WERI-Rb-1 (cell line): ENCODE measurements around the gene GAB2.

Source experiments
- DNase-seq: peaks from one replicate; pipeline ENCODE4 v3.0.0-alpha.2; 2020
- H3K27ac ChIP-seq: fragments of 250-450 bp; sonication (Bioruptor Pico); 2 replicates; pipeline ENCODE4 v1.5.1; 2020; ENCODE audit warnings: mild to moderate bottlenecking, moderate library complexity
- H3K27me3 ChIP-seq: fragments of 250-450 bp; sonication (Bioruptor Pico); 2 replicates; pipeline ENCODE4 v1.5.1; 2021; ENCODE audit warnings: mild to moderate bottlenecking, low read depth, moderate library complexity; ENCODE audit not compliant: insufficient read depth, severe bottlenecking
- H3K36me3 ChIP-seq: fragments of 250-450 bp; sonication (Bioruptor Pico); 2 replicates; pipeline ENCODE4 v1.5.1; 2020; ENCODE audit warnings: mild to moderate bottlenecking, moderate library complexity
- H3K4me3 ChIP-seq: 2 replicates; pipeline ENCODE4 v1.5.1; 2011; ENCODE audit warnings: low read depth, mild to moderate bottlenecking, control low read depth, low read length
- H3K9me3 ChIP-seq: fragments of 250-450 bp; sonication (Bioruptor Pico); 2 replicates; pipeline ENCODE4 v1.5.1; 2021; ENCODE audit warnings: mild to moderate bottlenecking, moderate library complexity; ENCODE audit not compliant: severe bottlenecking
- CTCF ChIP-seq: IDR thresholded peaks from 2 replicates; pipeline ENCODE4 v1.5.1; 2011; ENCODE audit warnings: low read depth, mild to moderate bottlenecking, control low read depth, inconsistent platforms, low read length

Gene GAB2

DNA sequence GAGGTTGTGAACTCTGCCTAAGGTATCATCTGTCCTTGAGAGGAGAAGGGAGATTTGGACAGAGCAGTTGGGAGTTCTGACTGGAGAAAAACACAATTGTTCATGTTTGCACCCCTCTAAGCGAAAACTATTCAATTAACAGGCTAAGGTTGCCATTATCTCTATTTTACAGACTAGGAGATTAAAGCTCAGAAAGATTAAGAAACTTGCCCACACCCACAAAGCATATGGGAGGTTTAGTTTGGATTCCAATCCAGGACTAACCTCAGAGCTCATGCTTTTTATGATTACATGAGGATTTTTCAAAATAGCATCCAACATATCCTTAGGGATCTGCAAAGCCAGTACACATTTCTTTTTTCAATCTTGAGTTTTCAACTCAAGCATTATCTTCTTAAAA lies 22.0 kb downstream of the GAB2 start:
- TF ChIP-seq CTCF: no peak
- Histone ChIP-seq H3K27me3 (no peaks in the 10 kb centered on the region), H3K36me3 (no peaks in the 10 kb centered on the region), H3K9me3 (no peaks in the 10 kb centered on the region), H3K4me3 (no peak overlapping the region), H3K27ac (no peak overlapping the region)
- no peak for DNase-seq

DNA sequence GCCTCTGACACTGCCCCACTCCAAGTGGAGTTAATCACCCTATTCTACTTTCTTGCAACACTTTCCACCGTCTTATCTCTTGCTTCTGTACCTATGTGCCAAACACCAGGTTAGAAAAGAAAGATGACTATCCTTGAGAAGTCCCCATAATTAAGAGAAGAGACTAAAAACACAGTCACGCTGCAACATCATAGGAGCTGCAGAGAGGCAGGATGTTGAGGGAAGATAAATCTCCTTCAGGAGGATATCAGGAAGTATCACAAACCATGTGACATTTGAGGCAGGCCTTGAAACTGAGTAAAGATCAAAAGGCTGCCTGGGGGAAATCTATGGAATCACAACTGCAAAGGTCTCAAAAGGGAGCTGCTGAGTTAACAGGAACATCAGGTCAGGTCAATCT lies 24.8 kb downstream of the GAB2 start:
- no peaks in the 10 kb centered on the region for H3K9me3 ChIP-seq
- no peak overlapping the region for H3K27ac ChIP-seq
- H3K36me3 ChIP-seq: no peaks in the 10 kb centered on the region
- no peaks in the 10 kb centered on the region for H3K27me3 ChIP-seq
- DNase-seq: no peak
- no peak overlapping the region for H3K4me3 ChIP-seq
- no peak for TF ChIP-seq CTCF

- Histone ChIP-seq H3K27me3 (no peaks in the 10 kb centered on the region), H3K36me3 (no peaks in the 10 kb centered on the region), H3K9me3 (no peaks in the 10 kb centered on the region), H3K4me3 (no peak overlapping the region), H3K27ac (no peak overlapping the region)
- DNase-seq: no peak
- TF ChIP-seq CTCF: no peak
Measured at GRCh38 chr11:78391424-78391823, 26.2 kb downstream of the GAB2 start.

- DNase-seq: no peak
- no peaks in the 10 kb centered on the region for H3K27me3 ChIP-seq
- no peak for TF ChIP-seq CTCF
- H3K9me3 ChIP-seq: no peaks in the 10 kb centered on the region
- no peak overlapping the region for H3K27ac ChIP-seq
- H3K36me3 ChIP-seq: no peaks in the 10 kb centered on the region
- no peak overlapping the region for H3K4me3 ChIP-seq
Measured at GRCh38 chr11:78390809-78391208, 26.8 kb downstream of the GAB2 start.

DNA sequence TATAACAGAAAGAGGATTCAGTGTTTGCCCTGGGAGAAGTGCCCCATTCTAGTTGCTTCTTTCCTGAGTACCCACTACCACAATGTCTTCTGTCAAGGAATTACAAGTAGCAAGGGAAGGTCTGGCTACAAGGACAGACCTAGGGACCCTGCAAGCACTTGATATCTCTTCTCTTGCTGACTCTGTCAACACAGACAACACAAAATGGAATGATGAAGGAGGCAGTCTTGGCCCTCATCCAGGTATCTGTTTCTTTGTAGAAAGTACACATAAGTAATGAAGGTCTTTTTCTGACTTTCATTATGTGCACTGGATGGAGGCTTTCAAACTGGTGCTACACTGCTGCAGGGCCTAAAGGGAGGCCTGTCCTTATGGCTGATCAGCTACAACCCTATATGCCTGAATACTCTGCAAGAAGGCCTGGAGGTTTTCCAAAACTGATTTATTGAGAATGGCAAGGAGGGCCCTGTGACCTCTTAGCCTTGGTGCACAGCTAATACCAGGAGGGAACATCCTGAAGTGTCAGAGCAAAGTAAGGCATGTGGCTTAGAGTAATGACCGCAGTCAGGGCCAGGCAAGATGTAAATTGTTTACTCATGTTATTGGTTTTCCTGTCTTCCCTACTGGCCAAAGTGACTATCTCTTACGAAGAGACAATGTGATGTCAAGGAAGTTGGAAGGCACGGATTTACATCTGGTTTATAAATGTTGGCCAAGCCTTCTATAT lies 31.2 kb downstream of the GAB2 start:
- Histone ChIP-seq H3K27me3 (no peaks in the 10 kb centered on the region), H3K27ac (no peak overlapping the region), H3K9me3 (peaks cover 9% of the 10 kb centered on the region), H3K36me3 (no peaks in the 10 kb centered on the region), H3K4me3 (no peak overlapping the region)
- no peak for DNase-seq
- no peak for TF ChIP-seq CTCF

GRCh38 chr11:78385205-78385604 lies 32.4 kb downstream of the GAB2 start:
- Histone ChIP-seq H3K9me3 (peaks cover 9% of the 10 kb centered on the region), H3K27me3 (no peaks in the 10 kb centered on the region), H3K27ac (no peak overlapping the region), H3K4me3 (no peak overlapping the region), H3K36me3 (no peaks in the 10 kb centered on the region)
- DNase-seq: no peak
- no peak for TF ChIP-seq CTCF
